Measurements from ENCODE around the gene XK. TPM values are rescaled to one million over a fixed set of nuclear protein-coding genes. Genes with fewer than 3 reads are reported as not detected.

XK gene
- polyA plus RNA-seq, 4 donors = 8.7 to 11.0 (median 9.4) TPM

GRCh38 chrX:37672563-37672962 lies 13.0 kb upstream of the XK start:
- WGBS, 3 donors = 38 to 91% (median 51%) methylated on average over 4 of the region's 4 CpGs
- no peak overlapping the region for H3K27ac ChIP-seq (ENCODE audit: low read depth in 1 of 3, low read length in 2 of 3)
- DNase-seq (no peak), FAIRE-seq (no peak)
- H3K9me3 ChIP-seq (ENCODE audit: control insufficient read depth in 2 of 2, insufficient read depth in 1 of 2, low read depth in 1 of 2, low read length in 1 of 2) = no peaks in the 10 kb centered on the region
- no peak overlapping the region for H3K4me3 ChIP-seq (ENCODE audit: low read depth in 1 of 3, low read length in 3 of 3)
- no peaks in the 10 kb centered on the region for H3K36me3 ChIP-seq (ENCODE audit: control insufficient read depth in 3 of 3, insufficient read depth in 2 of 3, low read depth in 1 of 3, low read length in 3 of 3)
- H3K4me1 ChIP-seq (ENCODE audit: control insufficient read depth in 3 of 3, insufficient read depth in 2 of 3, low read depth in 1 of 3, low read length in 2 of 3) = peaks cover 0 to 3% (median 0%) of the 10 kb centered on the region in 3 donors
- H3K27me3 ChIP-seq (ENCODE audit: control insufficient read depth in 3 of 3, insufficient read depth in 3 of 3, low read length in 3 of 3) = no peaks in the 10 kb centered on the region

DNA sequence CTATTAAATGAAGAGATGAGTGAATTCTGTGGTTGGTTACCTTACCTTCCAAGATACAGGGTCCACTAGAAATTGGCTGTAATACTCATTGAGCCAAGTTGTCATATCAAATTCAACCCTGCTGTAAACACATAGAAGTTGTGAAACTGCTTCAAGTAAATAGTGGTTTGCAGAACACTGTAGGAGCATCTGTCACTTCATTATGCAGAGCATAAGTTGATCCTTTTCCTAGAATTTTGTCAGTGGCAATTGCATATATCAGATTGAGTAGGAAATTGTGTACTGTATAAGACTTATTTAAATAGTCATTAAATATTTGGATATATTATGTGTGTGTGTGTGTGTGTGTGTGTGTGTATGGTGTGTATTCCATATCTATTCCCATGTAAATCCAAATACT lies 8.8 kb upstream of the XK start:
- peaks cover 0 to 15% (median 0%) of the 10 kb centered on the region in 3 donors for H3K4me1 ChIP-seq (ENCODE audit: control insufficient read depth in 3 of 3, insufficient read depth in 2 of 3, low read depth in 1 of 3, low read length in 2 of 3)
- H3K27me3 ChIP-seq (ENCODE audit: control insufficient read depth in 3 of 3, insufficient read depth in 3 of 3, low read length in 3 of 3) = no peaks in the 10 kb centered on the region
- H3K4me3 ChIP-seq (ENCODE audit: low read depth in 1 of 3, low read length in 3 of 3) = no peak overlapping the region
- H3K9me3 ChIP-seq (ENCODE audit: control insufficient read depth in 2 of 2, insufficient read depth in 1 of 2, low read depth in 1 of 2, low read length in 1 of 2) = no peaks in the 10 kb centered on the region
- H3K36me3 ChIP-seq (ENCODE audit: control insufficient read depth in 3 of 3, insufficient read depth in 2 of 3, low read depth in 1 of 3, low read length in 3 of 3) = no peaks in the 10 kb centered on the region
- DNase-seq (no peak), FAIRE-seq (no peak)
- no peak overlapping the region for H3K27ac ChIP-seq (ENCODE audit: low read depth in 1 of 3, low read length in 2 of 3)

DNA sequence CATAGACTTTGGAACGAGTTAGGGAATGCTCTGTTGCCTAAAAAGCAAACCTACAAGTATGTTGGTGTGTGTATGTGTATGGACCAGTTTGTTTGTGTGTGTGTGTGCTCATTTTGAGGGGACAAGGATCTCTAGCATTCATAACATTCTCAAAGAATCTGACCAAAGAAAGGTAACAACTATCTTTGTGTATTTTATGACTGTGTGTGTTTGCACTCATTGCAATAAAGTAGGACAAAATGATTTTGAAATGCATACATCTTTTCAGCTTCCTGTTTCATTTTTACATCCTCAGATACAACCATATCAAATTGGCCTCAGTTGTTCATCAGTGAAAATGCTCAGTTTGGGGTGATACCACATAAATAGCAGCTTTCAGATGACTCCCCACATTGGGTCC lies 8.3 kb upstream of the XK start:
- Histone ChIP-seq H3K27ac (ENCODE audit: low read depth in 1 of 3, low read length in 2 of 3) (no peak overlapping the region), H3K4me1 (ENCODE audit: control insufficient read depth in 3 of 3, insufficient read depth in 2 of 3, low read depth in 1 of 3, low read length in 2 of 3) (peaks cover 0 to 15% (median 0%) of the 10 kb centered on the region in 3 donors), H3K4me3 (ENCODE audit: low read depth in 1 of 3, low read length in 3 of 3) (no peak overlapping the region), H3K27me3 (ENCODE audit: control insufficient read depth in 3 of 3, insufficient read depth in 3 of 3, low read length in 3 of 3) (no peaks in the 10 kb centered on the region), H3K9me3 (ENCODE audit: control insufficient read depth in 2 of 2, insufficient read depth in 1 of 2, low read depth in 1 of 2, low read length in 1 of 2) (no peaks in the 10 kb centered on the region), H3K36me3 (ENCODE audit: control insufficient read depth in 3 of 3, insufficient read depth in 2 of 3, low read depth in 1 of 3, low read length in 3 of 3) (no peaks in the 10 kb centered on the region)
- DNase-seq (no peak), FAIRE-seq (no peak)
- 15 to 44% (median 42%) methylated on average over 1 of the region's 1 CpG for WGBS, 3 donors

DNA sequence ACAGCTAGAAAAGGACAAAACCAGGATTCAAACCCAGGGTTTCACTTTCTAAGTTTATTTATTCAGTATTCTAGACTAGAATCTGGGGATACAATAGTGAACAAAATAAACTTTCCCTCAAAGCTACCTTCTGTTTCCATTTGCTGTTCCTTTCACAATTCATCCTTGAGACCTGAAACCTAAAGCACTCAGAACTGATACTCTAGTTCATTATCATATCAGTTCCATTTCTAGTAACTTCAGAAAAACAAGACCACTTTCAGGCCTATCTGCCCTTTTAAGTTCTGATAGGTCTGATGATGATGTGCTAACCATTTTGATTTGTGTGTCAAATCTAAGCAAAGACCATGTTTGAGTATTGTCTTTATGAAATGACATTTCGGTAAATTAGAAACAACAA lies 7.8 kb upstream of the XK start:
- 77 to 94% (median 90%) methylated on average over 1 of the region's 1 CpG for WGBS, 3 donors
- Histone ChIP-seq H3K27ac (ENCODE audit: low read depth in 1 of 3, low read length in 2 of 3) (no peak overlapping the region), H3K4me1 (ENCODE audit: control insufficient read depth in 3 of 3, insufficient read depth in 2 of 3, low read depth in 1 of 3, low read length in 2 of 3) (peaks cover 0 to 15% (median 0%) of the 10 kb centered on the region in 3 donors), H3K27me3 (ENCODE audit: control insufficient read depth in 3 of 3, insufficient read depth in 3 of 3, low read length in 3 of 3) (no peaks in the 10 kb centered on the region), H3K36me3 (ENCODE audit: control insufficient read depth in 3 of 3, insufficient read depth in 2 of 3, low read depth in 1 of 3, low read length in 3 of 3) (no peaks in the 10 kb centered on the region), H3K4me3 (ENCODE audit: low read depth in 1 of 3, low read length in 3 of 3) (no peak overlapping the region), H3K9me3 (ENCODE audit: control insufficient read depth in 2 of 2, insufficient read depth in 1 of 2, low read depth in 1 of 2, low read length in 1 of 2) (no peaks in the 10 kb centered on the region)
- FAIRE-seq = no peak
- DNase-seq = no peak

DNA sequence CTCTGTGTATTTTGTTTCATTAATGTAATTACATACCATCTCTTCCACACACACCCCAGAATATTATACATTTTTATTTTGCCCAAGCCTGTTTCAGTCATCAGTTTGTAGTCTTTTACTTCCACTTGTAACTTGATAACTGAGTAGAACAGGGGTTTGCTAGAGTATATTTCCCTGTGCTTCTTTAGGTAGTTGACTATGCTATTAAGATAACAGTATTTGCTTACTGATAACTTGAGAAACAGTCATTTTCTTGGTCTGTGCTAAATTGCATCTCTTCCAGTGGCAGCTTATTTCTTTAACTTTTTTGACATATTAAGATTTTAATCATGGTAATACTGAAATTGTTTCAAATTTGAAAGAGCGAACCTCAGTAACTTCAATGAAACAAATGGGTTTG lies 7.0 kb upstream of the XK start:
- peak in 1 of 2 donors; percentile 18 for DNase-seq
- Histone ChIP-seq H3K27me3 (ENCODE audit: control insufficient read depth in 3 of 3, insufficient read depth in 3 of 3, low read length in 3 of 3) (no peaks in the 10 kb centered on the region), H3K27ac (ENCODE audit: low read depth in 1 of 3, low read length in 2 of 3) (no peak overlapping the region), H3K9me3 (ENCODE audit: control insufficient read depth in 2 of 2, insufficient read depth in 1 of 2, low read depth in 1 of 2, low read length in 1 of 2) (no peaks in the 10 kb centered on the region), H3K4me3 (ENCODE audit: low read depth in 1 of 3, low read length in 3 of 3) (no peak overlapping the region), H3K4me1 (ENCODE audit: control insufficient read depth in 3 of 3, insufficient read depth in 2 of 3, low read depth in 1 of 3, low read length in 2 of 3) (peaks cover 0 to 15% (median 0%) of the 10 kb centered on the region in 3 donors), H3K36me3 (ENCODE audit: control insufficient read depth in 3 of 3, insufficient read depth in 2 of 3, low read depth in 1 of 3, low read length in 3 of 3) (no peaks in the 10 kb centered on the region)
- FAIRE-seq = no peak
- 54 to 78% (median 60%) methylated on average over 1 of the region's 1 CpG for WGBS, 3 donors

GRCh38 chrX:37679230-37679629 lies 6.4 kb upstream of the XK start:
- FAIRE-seq (no peak), DNase-seq (no peak)
- no peaks in the 10 kb centered on the region for H3K9me3 ChIP-seq (ENCODE audit: control insufficient read depth in 2 of 2, insufficient read depth in 1 of 2, low read depth in 1 of 2, low read length in 1 of 2)
- no peaks in the 10 kb centered on the region for H3K36me3 ChIP-seq (ENCODE audit: control insufficient read depth in 3 of 3, insufficient read depth in 2 of 3, low read depth in 1 of 3, low read length in 3 of 3)
- WGBS, 3 donors = 56 to 87% (median 62%) methylated on average over 1 of the region's 1 CpG
- H3K4me1 ChIP-seq (ENCODE audit: control insufficient read depth in 3 of 3, insufficient read depth in 2 of 3, low read depth in 1 of 3, low read length in 2 of 3) = peaks cover 0 to 15% (median 0%) of the 10 kb centered on the region in 3 donors
- no peaks in the 10 kb centered on the region for H3K27me3 ChIP-seq (ENCODE audit: control insufficient read depth in 3 of 3, insufficient read depth in 3 of 3, low read length in 3 of 3)
- no peak overlapping the region for H3K4me3 ChIP-seq (ENCODE audit: low read depth in 1 of 3, low read length in 3 of 3)
- H3K27ac ChIP-seq (ENCODE audit: low read depth in 1 of 3, low read length in 2 of 3) = no peak overlapping the region

- no peaks in the 10 kb centered on the region for H3K36me3 ChIP-seq (ENCODE audit: control insufficient read depth in 3 of 3, insufficient read depth in 2 of 3, low read depth in 1 of 3, low read length in 3 of 3)
- H3K4me1 ChIP-seq (ENCODE audit: control insufficient read depth in 3 of 3, insufficient read depth in 2 of 3, low read depth in 1 of 3, low read length in 2 of 3) = peaks cover 0 to 17% (median 0%) of the 10 kb centered on the region in 3 donors
- H3K27ac ChIP-seq (ENCODE audit: low read depth in 1 of 3, low read length in 2 of 3) = no peak overlapping the region
- FAIRE-seq (no peak), DNase-seq (peak; percentile 42 to 54)
- 38 to 71% (median 40%) methylated on average over 1 of the region's 1 CpG for WGBS, 3 donors
- no peak overlapping the region for H3K4me3 ChIP-seq (ENCODE audit: low read depth in 1 of 3, low read length in 3 of 3)
- H3K9me3 ChIP-seq (ENCODE audit: control insufficient read depth in 2 of 2, insufficient read depth in 1 of 2, low read depth in 1 of 2, low read length in 1 of 2) = no peaks in the 10 kb centered on the region
- H3K27me3 ChIP-seq (ENCODE audit: control insufficient read depth in 3 of 3, insufficient read depth in 3 of 3, low read length in 3 of 3) = no peaks in the 10 kb centered on the region
Observed at GRCh38 chrX:37679888-37680287, 5.7 kb upstream of the XK start.

GRCh38 chrX:37684426-37684825 lies 1.2 kb upstream of the XK start:
- H3K27me3 ChIP-seq (ENCODE audit: control insufficient read depth in 3 of 3, insufficient read depth in 3 of 3, low read length in 3 of 3) = no peaks in the 10 kb centered on the region
- H3K36me3 ChIP-seq (ENCODE audit: control insufficient read depth in 3 of 3, insufficient read depth in 2 of 3, low read depth in 1 of 3, low read length in 3 of 3) = no peaks in the 10 kb centered on the region
- no peak for DNase-seq
- H3K27ac ChIP-seq (ENCODE audit: low read depth in 1 of 3, low read length in 2 of 3) = peak overlapping the region in 1 of 3 donors; percentile 92
- peaks cover 0 to 22% (median 0%) of the 10 kb centered on the region in 3 donors for H3K4me1 ChIP-seq (ENCODE audit: control insufficient read depth in 3 of 3, insufficient read depth in 2 of 3, low read depth in 1 of 3, low read length in 2 of 3)
- FAIRE-seq = no peak
- H3K9me3 ChIP-seq (ENCODE audit: control insufficient read depth in 2 of 2, insufficient read depth in 1 of 2, low read depth in 1 of 2, low read length in 1 of 2) = no peaks in the 10 kb centered on the region
- H3K4me3 ChIP-seq (ENCODE audit: low read depth in 1 of 3, low read length in 3 of 3) = no peak overlapping the region

GRCh38 chrX:37684973-37685372 lies 618 bp upstream of the XK start:
- WGBS, 3 donors = 17 to 60% (median 29%) methylated on average over 3 of the region's 3 CpGs

More at GRCh38 chrX:37684973-37685372, 618 bp upstream of the XK start:
- peak overlapping the region; percentile 61 to 93 (median 92) for H3K27ac ChIP-seq (ENCODE audit: low read depth in 1 of 3, low read length in 2 of 3)
- H3K36me3 ChIP-seq (ENCODE audit: control insufficient read depth in 3 of 3, insufficient read depth in 2 of 3, low read depth in 1 of 3, low read length in 3 of 3) = no peaks in the 10 kb centered on the region
- peak; percentile 65 to 78 for DNase-seq
- no peaks in the 10 kb centered on the region for H3K27me3 ChIP-seq (ENCODE audit: control insufficient read depth in 3 of 3, insufficient read depth in 3 of 3, low read length in 3 of 3)
- no peaks in the 10 kb centered on the region for H3K9me3 ChIP-seq (ENCODE audit: control insufficient read depth in 2 of 2, insufficient read depth in 1 of 2, low read depth in 1 of 2, low read length in 1 of 2)
- H3K4me1 ChIP-seq (ENCODE audit: control insufficient read depth in 3 of 3, insufficient read depth in 2 of 3, low read depth in 1 of 3, low read length in 2 of 3) = peaks cover 0 to 17% (median 0%) of the 10 kb centered on the region in 3 donors
- FAIRE-seq = peak; percentile 73
- H3K4me3 ChIP-seq (ENCODE audit: low read depth in 1 of 3, low read length in 3 of 3) = peak overlapping the region in 2 of 3 donors; percentile 26 to 40
